ENCODE measurements around the gene FXYD4.

- TF ChIP-seq, protein P1, sequence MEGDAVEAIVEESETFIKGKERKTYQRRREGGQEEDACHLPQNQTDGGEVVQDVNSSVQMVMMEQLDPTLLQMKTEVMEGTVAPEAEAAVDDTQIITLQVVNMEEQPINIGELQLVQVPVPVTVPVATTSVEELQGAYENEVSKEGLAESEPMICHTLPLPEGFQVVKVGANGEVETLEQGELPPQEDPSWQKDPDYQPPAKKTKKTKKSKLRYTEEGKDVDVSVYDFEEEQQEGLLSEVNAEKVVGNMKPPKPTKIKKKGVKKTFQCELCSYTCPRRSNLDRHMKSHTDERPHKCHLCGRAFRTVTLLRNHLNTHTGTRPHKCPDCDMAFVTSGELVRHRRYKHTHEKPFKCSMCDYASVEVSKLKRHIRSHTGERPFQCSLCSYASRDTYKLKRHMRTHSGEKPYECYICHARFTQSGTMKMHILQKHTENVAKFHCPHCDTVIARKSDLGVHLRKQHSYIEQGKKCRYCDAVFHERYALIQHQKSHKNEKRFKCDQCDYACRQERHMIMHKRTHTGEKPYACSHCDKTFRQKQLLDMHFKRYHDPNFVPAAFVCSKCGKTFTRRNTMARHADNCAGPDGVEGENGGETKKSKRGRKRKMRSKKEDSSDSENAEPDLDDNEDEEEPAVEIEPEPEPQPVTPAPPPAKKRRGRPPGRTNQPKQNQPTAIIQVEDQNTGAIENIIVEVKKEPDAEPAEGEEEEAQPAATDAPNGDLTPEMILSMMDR (IDR thresholded peaks at IDR 0.05): no peak
- TF ChIP-seq EP300 (IDR thresholded peaks at IDR 0.05): peak; percentile 83 to 93
- peak; percentile 38 to 68 for TF ChIP-seq POLR2A (IDR thresholded peaks at IDR 0.05)
Observed at GRCh38 chr10:43396928-43397624, 25.6 kb downstream of the FXYD4 start.
